ENCODE results near the gene PPP4C.

PPP4C gene

DNA sequence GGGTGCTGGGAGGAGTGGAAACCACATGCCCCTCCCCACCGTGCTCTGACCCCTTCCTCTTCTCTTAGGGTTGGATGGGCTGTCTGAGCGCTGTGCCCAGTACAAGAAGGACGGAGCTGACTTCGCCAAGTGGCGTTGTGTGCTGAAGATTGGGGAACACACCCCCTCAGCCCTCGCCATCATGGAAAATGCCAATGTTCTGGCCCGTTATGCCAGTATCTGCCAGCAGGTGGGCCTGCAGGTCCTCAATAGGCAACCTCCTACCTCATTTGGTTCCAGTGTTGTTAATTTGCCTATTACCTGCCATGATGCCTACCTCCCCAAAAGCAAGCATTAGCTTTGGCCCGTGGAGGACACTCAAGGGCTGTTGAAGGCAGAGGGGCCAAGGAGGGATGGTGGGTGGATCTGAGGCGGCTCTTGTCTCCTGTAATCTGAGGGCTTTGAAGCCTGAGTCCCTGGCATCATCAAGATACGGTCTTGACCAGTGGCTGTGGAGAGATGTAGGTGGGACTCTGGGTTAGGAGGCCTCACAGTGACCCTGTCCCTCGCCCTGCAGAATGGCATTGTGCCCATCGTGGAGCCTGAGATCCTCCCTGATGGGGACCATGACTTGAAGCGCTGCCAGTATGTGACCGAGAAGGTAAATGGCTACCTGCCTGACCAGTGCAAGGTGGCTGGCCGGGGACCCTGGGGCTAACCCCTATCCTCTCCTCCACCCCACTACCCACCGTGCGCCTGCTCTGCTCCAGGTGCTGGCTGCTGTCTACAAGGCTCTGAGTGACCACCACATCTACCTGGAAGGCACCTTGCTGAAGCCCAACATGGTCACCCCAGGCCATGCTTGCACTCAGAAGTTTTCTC, 6.8 kb upstream of the PPP4C start:
- no peaks in the 10 kb centered on the region for H3K27me3 ChIP-seq (ENCODE audit: insufficient read depth, poor library complexity, severe bottlenecking)
- H3K4me3 ChIP-seq (replicated peaks; ENCODE audit: insufficient read depth, low read length): no peak overlapping the region
- TF ChIP-seq POLR2AphosphoS5 (IDR thresholded peaks at IDR 0.05; ENCODE audit: low read depth) (peak; percentile 26; the same call in 1 of the 2 replicates), SPI1 (IDR thresholded peaks at IDR 0.05; ENCODE audit: borderline replicate concordance, low read depth) (no peak), GABPA (IDR thresholded peaks at IDR 0.05; ENCODE audit: low read depth) (no peak)
- TF ChIP-seq, protein P1, sequence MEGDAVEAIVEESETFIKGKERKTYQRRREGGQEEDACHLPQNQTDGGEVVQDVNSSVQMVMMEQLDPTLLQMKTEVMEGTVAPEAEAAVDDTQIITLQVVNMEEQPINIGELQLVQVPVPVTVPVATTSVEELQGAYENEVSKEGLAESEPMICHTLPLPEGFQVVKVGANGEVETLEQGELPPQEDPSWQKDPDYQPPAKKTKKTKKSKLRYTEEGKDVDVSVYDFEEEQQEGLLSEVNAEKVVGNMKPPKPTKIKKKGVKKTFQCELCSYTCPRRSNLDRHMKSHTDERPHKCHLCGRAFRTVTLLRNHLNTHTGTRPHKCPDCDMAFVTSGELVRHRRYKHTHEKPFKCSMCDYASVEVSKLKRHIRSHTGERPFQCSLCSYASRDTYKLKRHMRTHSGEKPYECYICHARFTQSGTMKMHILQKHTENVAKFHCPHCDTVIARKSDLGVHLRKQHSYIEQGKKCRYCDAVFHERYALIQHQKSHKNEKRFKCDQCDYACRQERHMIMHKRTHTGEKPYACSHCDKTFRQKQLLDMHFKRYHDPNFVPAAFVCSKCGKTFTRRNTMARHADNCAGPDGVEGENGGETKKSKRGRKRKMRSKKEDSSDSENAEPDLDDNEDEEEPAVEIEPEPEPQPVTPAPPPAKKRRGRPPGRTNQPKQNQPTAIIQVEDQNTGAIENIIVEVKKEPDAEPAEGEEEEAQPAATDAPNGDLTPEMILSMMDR (IDR thresholded peaks at IDR 0.05; ENCODE audit: insufficient read depth, low read length): peak; percentile 47
- H3K27ac ChIP-seq (replicated peaks): no peak overlapping the region
- peak; percentile 43 to 69 for DNase-seq (ENCODE audit: low read depth in 1 of 2, low spot score in 1 of 2)

DNA sequence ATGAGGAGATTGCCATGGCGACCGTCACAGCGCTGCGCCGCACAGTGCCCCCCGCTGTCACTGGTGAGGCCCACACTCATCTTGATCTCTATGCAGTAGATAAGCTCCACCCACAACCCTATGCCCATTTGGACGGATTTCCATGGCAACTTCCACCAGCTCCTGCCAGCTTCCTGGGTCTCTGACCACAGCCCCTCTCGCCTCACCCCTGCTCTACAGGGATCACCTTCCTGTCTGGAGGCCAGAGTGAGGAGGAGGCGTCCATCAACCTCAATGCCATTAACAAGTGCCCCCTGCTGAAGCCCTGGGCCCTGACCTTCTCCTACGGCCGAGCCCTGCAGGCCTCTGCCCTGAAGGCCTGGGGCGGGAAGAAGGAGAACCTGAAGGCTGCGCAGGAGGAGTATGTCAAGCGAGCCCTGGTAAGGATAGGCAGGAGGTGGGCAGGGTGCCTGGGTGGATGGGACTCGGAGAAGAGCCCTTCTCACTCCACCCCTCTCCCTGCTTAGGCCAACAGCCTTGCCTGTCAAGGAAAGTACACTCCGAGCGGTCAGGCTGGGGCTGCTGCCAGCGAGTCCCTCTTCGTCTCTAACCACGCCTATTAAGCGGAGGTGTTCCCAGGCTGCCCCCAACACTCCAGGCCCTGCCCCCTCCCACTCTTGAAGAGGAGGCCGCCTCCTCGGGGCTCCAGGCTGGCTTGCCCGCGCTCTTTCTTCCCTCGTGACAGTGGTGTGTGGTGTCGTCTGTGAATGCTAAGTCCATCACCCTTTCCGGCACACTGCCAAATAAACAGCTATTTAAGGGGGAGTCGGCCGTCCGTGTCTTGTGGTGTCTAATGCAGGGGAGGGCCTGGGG, 6.0 kb upstream of the PPP4C start:
- TF ChIP-seq POLR2AphosphoS5 (IDR thresholded peaks at IDR 0.05; ENCODE audit: low read depth) (peak; percentile 28; the same call in 1 of the 2 replicates), GABPA (IDR thresholded peaks at IDR 0.05; ENCODE audit: low read depth) (no peak)
- TF ChIP-seq, protein P2, sequence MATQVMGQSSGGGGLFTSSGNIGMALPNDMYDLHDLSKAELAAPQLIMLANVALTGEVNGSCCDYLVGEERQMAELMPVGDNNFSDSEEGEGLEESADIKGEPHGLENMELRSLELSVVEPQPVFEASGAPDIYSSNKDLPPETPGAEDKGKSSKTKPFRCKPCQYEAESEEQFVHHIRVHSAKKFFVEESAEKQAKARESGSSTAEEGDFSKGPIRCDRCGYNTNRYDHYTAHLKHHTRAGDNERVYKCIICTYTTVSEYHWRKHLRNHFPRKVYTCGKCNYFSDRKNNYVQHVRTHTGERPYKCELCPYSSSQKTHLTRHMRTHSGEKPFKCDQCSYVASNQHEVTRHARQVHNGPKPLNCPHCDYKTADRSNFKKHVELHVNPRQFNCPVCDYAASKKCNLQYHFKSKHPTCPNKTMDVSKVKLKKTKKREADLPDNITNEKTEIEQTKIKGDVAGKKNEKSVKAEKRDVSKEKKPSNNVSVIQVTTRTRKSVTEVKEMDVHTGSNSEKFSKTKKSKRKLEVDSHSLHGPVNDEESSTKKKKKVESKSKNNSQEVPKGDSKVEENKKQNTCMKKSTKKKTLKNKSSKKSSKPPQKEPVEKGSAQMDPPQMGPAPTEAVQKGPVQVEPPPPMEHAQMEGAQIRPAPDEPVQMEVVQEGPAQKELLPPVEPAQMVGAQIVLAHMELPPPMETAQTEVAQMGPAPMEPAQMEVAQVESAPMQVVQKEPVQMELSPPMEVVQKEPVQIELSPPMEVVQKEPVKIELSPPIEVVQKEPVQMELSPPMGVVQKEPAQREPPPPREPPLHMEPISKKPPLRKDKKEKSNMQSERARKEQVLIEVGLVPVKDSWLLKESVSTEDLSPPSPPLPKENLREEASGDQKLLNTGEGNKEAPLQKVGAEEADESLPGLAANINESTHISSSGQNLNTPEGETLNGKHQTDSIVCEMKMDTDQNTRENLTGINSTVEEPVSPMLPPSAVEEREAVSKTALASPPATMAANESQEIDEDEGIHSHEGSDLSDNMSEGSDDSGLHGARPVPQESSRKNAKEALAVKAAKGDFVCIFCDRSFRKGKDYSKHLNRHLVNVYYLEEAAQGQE (IDR thresholded peaks at IDR 0.05; ENCODE audit: insufficient replicate concordance, low read depth): no peak
- TF ChIP-seq, protein P1 (IDR thresholded peaks at IDR 0.05; ENCODE audit: insufficient read depth, low read length): no peak
- no peaks in the 10 kb centered on the region for H3K27me3 ChIP-seq (ENCODE audit: insufficient read depth, poor library complexity, severe bottlenecking)
- no peak overlapping the region for H3K4me3 ChIP-seq (replicated peaks; ENCODE audit: insufficient read depth, low read length)
- DNase-seq (ENCODE audit: low read depth in 1 of 2, low spot score in 1 of 2): peak in 1 of 2 experiments; percentile 78
- no peak overlapping the region for H3K27ac ChIP-seq (replicated peaks)

DNA sequence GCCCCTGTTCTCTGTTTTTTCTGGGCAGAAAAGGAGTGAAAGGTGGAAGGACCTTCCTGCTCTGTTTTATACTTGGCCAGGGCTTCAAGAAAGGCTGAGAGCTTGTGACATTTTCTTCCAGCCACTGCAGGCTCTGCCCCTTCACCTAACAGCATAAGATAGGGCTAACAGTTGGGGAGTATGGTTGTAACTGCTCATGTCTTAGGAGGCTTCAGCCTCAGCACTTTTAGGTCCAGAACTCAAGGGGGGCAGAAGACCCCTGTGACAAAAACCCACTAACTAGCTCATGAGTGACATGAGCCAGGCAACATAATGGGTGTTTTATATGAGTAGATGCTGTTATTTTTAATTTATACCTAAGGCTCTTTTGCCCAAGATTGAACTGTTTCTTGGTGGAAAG, 5.3 kb upstream of the PPP4C start:
- Histone ChIP-seq H3K4me3 (replicated peaks; ENCODE audit: insufficient read depth, low read length) (no peak overlapping the region), H3K27ac (replicated peaks) (no peak overlapping the region), H3K27me3 (ENCODE audit: insufficient read depth, poor library complexity, severe bottlenecking) (no peaks in the 10 kb centered on the region)
- TF ChIP-seq POLR2AphosphoS5 (IDR thresholded peaks at IDR 0.05; ENCODE audit: low read depth): peak; percentile 41
- no peak for TF ChIP-seq GABPA (IDR thresholded peaks at IDR 0.05; ENCODE audit: low read depth)
- DNase-seq (ENCODE audit: low read depth in 1 of 2, low spot score in 1 of 2): no peak

DNA sequence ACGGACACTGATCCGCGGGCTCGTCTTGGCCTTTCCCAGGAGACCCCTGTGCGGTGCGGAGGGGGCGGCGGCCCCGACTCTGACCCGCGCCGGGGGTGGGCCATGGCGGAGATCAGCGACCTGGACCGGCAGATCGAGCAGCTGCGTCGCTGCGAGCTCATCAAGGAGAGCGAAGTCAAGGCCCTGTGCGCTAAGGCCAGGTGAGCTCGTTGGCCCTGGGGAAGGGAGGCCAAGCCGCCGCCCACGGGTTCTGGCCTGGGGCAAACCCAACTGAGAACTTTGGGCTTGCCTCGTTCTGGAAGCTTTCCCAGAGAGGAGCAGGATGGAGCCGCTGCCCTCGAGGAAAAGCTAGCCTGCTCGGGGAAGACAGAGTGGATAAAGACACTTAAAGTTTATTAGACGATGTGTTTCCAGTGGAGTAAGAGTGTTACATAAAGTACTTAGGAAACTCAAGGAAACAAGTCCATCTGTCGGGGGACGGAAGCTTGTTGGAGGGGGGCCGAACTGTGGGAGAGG, 540 bp downstream of the PPP4C start:
- no peak for DNase-seq (ENCODE audit: low read depth in 1 of 2, low spot score in 1 of 2)
- H3K27ac ChIP-seq (replicated peaks): peak overlapping the region; percentile 87
- TF ChIP-seq, protein P2 (IDR thresholded peaks at IDR 0.05; ENCODE audit: insufficient replicate concordance, low read depth): no peak
- no peak for TF ChIP-seq POLR2AphosphoS5 (IDR thresholded peaks at IDR 0.05; ENCODE audit: low read depth)
- no peak for TF ChIP-seq SPI1 (IDR thresholded peaks at IDR 0.05; ENCODE audit: borderline replicate concordance, low read depth)
- TF ChIP-seq GABPA (IDR thresholded peaks at IDR 0.05; ENCODE audit: low read depth): no peak
- TF ChIP-seq, protein P1 (IDR thresholded peaks at IDR 0.05; ENCODE audit: insufficient read depth, low read length): no peak

More for the DNA sequence above, 540 bp downstream of the PPP4C start:
- Histone ChIP-seq H3K4me3 (replicated peaks; ENCODE audit: insufficient read depth, low read length) (peak overlapping the region; percentile 92), H3K27me3 (ENCODE audit: insufficient read depth, poor library complexity, severe bottlenecking) (no peaks in the 10 kb centered on the region)
